Pancreas (tissue), 10 donors: ENCODE measurements around the gene RFC3. TPM values are rescaled to one million over a fixed set of nuclear protein-coding genes. Genes with fewer than 3 reads are reported as not detected.

Source experiments
- ATAC-seq, 4 donors: fragments of 200-7000 bp; cut with Tn5 transposase; one replicate each; pipeline versions ENCODE4 v1.8.0 to v1.9.1; 2020; ENCODE audit warnings: mild to moderate bottlenecking in 4 of 4, moderate library complexity in 4 of 4
- DNase-seq, 6 donors: peaks; one replicate each; pipeline ENCODE4 v3.0.0-alpha.2; 2020
- FAIRE-seq: peaks from 2 replicates; lab custom pipeline; 2012; peaks lifted over from hg19 to GRCh38; lab: Jason Lieb, UNC
- H3K27ac ChIP-seq, 4 donors: fragments of 200-600 bp; sonication (generic); 1 replicate in 3 of 4; 2 replicates in 1 of 4; pipeline versions ENCODE4 v1.5.0 to v1.8.0; 2020
- H3K27me3 ChIP-seq, 4 donors: fragments of 200-600 bp; one replicate each; pipeline ENCODE4 v1.8.0; 2021
- H3K36me3 ChIP-seq, 3 donors: fragments of 200-600 bp; sonication (generic) in 1 of 3; one replicate each; pipeline versions ENCODE4 v1.5.0 to v1.8.0; 2020 to 2021
- H3K4me1 ChIP-seq, 3 donors: fragments of 200-600 bp; one replicate each; pipeline ENCODE4 v1.8.0; 2021
- H3K4me3 ChIP-seq, 4 donors: fragments of 200-600 bp; sonication (generic) in 2 of 4; one replicate each; pipeline versions ENCODE4 v1.5.0 to v1.8.0; 2020 to 2021
- H3K9me3 ChIP-seq, 4 donors: fragments of 200-600 bp; one replicate each; pipeline ENCODE4 v1.8.0; 2021
- CTCF ChIP-seq, 4 donors: fragments of 200-600 bp; sonication (generic) in 3 of 4; IDR thresholded peaks; one replicate each; pipeline versions ENCODE4 v1.5.0 to v1.8.0; 2021; ENCODE audit warnings: antibody characterized with exemption in 4 of 4
- WGBS, 2 donors: extraction: QIAGEN DNeasy Blood & Tissue Kit; methylation state at CpG; one replicate each; pipeline ENCODE4 v1.1.7; 2013; 5-methylcytosine and 5-hydroxymethylcytosine counted together
- intact Hi-C, 3 donors: fragments of 100-400 bp; cut with DNase I; formaldehyde crosslinking; loops; one replicate each; pipeline versions ENCODE4 v1.11.1 to v1.14.2; 2022
- polyA plus RNA-seq, 2 donors: library from polyadenylated mRNA; stranded (reverse); fragments of 200-250 nt; gene quantifications; one replicate each; pipeline ENCODE4 v1.2.3, GENCODE V29; 2013
- total RNA-seq, 6 donors: library from RNA; stranded (reverse); fragmentation: NEBNext Ultra II Directional in 4 of 6; extraction: Animal tissue kit (Norgen Biotek cat#: 25700) in 4 of 6; gene quantifications; one replicate each; pipeline versions ENCODE4 v1.2.1 to v1.2.4, GENCODE V29; 2021 to 2023
- donor health status: healthy with polysubstance abuse.
- donor health status: DM: no; HTN: no; CAD: no; lungs with moderate emphysema.
- donor health status: DM: no; HTN: no; CAD: no.
- donor health status: control.
- donor health status: control.
- donor health status: Bipolar disorder and iron deficiency.
- donor health status: DM: yes; HTN: yes; CAD: no.
- donor health status: DM: no; HTN: no; CAD: no.
- donor health status: DM: no; HTN: no; CAD: no.
- donor health status: DM: yes; HTN: yes; CAD: no.

Gene RFC3
- total and polyA plus RNA-seq, 8 donors, result 1.4 to 5.7 (median 2.9) TPM

DNA sequence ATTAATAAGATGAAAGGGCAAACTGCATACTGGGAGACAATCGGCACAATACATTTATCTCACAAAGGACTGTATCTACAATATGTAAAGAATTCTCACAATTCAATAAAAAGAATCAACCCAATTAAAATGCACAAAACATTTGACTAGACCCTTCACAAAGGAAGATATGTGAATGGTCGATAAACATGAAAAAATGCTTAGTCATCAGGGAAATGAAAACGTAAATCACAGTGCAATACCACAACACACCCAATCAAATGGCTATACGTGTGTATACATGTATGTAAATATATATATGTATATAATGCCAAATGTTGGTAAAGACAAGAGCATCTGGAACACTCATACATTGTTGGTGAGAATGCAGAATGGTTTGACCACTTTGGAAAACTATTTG is 21.9 kb upstream of the RFC3 start:
- Histone ChIP-seq H3K36me3 (no peaks in the 10 kb centered on the region), H3K9me3 (no peaks in the 10 kb centered on the region), H3K27ac (no peak overlapping the region), H3K4me3 (no peak overlapping the region), H3K27me3 (no peaks in the 10 kb centered on the region), H3K4me1 (no peaks in the 10 kb centered on the region)
- intact Hi-C loops, result no loop called here
- ATAC-seq (no peak), DNase-seq (no peak), FAIRE-seq (no peak)
- WGBS, 2 donors, result 80 to 88% methylated on average over 4 of the region's 4 CpGs
- no peak for TF ChIP-seq CTCF (IDR thresholded peaks at IDR 0.05)

DNA sequence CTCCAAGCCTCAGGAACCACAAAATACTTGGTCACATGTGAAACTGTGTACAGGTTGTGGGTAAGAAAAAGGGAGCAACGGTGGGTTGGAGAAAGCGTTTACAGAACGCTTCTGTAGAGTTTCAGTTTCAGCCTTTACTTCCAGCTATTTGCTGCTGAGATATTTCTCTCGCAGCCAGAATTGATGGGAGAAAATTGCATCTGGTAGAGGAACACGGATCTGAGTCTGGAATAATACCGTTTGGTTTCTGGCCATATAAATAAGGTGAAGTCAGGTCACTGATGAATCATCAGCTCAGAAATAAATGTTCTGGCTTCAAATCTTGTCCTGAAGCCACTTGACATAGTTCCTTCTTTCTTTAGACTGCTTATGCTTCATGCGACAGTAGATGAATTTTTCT is 20.3 kb upstream of the RFC3 start:
- no peaks in the 10 kb centered on the region for H3K36me3 ChIP-seq
- intact Hi-C loops, result no loop called here
- WGBS, 2 donors, result 22 to 36% methylated on average over 7 of the region's 7 CpGs
- H3K27ac ChIP-seq, result peak overlapping the region in 2 of 4 donors; percentile 24 to 27
- no peaks in the 10 kb centered on the region for H3K4me1 ChIP-seq
- DNase-seq, result no peak
- no peaks in the 10 kb centered on the region for H3K9me3 ChIP-seq
- H3K4me3 ChIP-seq, result no peak overlapping the region
- H3K27me3 ChIP-seq, result no peaks in the 10 kb centered on the region
- peak; percentile 66 to 90 (median 78) for ATAC-seq
- no peak for FAIRE-seq
- TF ChIP-seq CTCF (IDR thresholded peaks at IDR 0.05), result no peak

GRCh38 chr13:33798023-33798422 is 19.9 kb upstream of the RFC3 start:
- peak overlapping the region in 1 of 4 donors; percentile 24 for H3K27ac ChIP-seq
- no peaks in the 10 kb centered on the region for H3K4me1 ChIP-seq
- no peak overlapping the region for H3K4me3 ChIP-seq
- intact Hi-C loops, result no loop called here
- WGBS, 2 donors, result 40 to 64% methylated on average over 3 of the region's 3 CpGs
- no peaks in the 10 kb centered on the region for H3K27me3 ChIP-seq
- no peaks in the 10 kb centered on the region for H3K36me3 ChIP-seq
- ATAC-seq (peak in 2 of 4 donors; percentile 23 to 25), FAIRE-seq (no peak), DNase-seq (no peak)
- TF ChIP-seq CTCF (IDR thresholded peaks at IDR 0.05), result no peak
- no peaks in the 10 kb centered on the region for H3K9me3 ChIP-seq

- H3K27me3 ChIP-seq, result no peaks in the 10 kb centered on the region
- H3K27ac ChIP-seq, result no peak overlapping the region
- no peaks in the 10 kb centered on the region for H3K9me3 ChIP-seq
- WGBS, 2 donors, result 32 to 34% methylated on average over 6 of the region's 6 CpGs
- H3K4me3 ChIP-seq, result no peak overlapping the region
- FAIRE-seq (peak; percentile 82), DNase-seq (no peak), ATAC-seq (peak in 3 of 4 donors; percentile 68 to 87 (median 80))
- TF ChIP-seq CTCF (IDR thresholded peaks at IDR 0.05), result peak in 1 of 4 donors; percentile 20
- no peaks in the 10 kb centered on the region for H3K36me3 ChIP-seq
- H3K4me1 ChIP-seq, result no peaks in the 10 kb centered on the region
- intact Hi-C loops, result no loop called here
These were observed 17.9 kb upstream of the RFC3 start for GRCh38 chr13:33799950-33800592.

- H3K27me3 ChIP-seq, result no peaks in the 10 kb centered on the region
- H3K4me3 ChIP-seq, result no peak overlapping the region
- no peak for ATAC-seq
- WGBS, 2 donors, result 29 to 33% methylated on average over 3 of the region's 3 CpGs
- H3K4me1 ChIP-seq, result no peaks in the 10 kb centered on the region
- DNase-seq, result no peak
- TF ChIP-seq CTCF (IDR thresholded peaks at IDR 0.05), result no peak
- H3K36me3 ChIP-seq, result no peaks in the 10 kb centered on the region
- intact Hi-C loops, result no loop called here
- no peaks in the 10 kb centered on the region for H3K9me3 ChIP-seq
- H3K27ac ChIP-seq, result no peak overlapping the region
- no peak for FAIRE-seq
These were observed 17.2 kb upstream of the RFC3 start for GRCh38 chr13:33800646-33801186.
